Nephron (organoid): ENCODE results near the gene SKAP2.

Experiments used
- H3K27ac Mint-ChIP-seq, 3 experiments: 2 replicates each; pipeline ENCODE4 v1.8.0; 2020; ENCODE audit warnings: mixed read lengths in 3 of 3, mild to moderate bottlenecking in 2 of 3, moderate library complexity in 1 of 3
- H3K27me3 Mint-ChIP-seq: 2 replicates; pipeline ENCODE4 v1.8.0; 2021; ENCODE audit warnings: low read depth, mild to moderate bottlenecking, moderate library complexity, mixed read lengths
- H3K36me3 Mint-ChIP-seq: 2 replicates; pipeline ENCODE4 v1.8.0; 2020; ENCODE audit warnings: low read depth, mixed read lengths
- H3K4me1 Mint-ChIP-seq: 2 replicates; pipeline ENCODE4 v1.8.0; 2020; ENCODE audit warnings: mixed read lengths
- H3K4me3 Mint-ChIP-seq, 3 experiments: 2 replicates each; pipeline ENCODE4 v1.8.0; 2020; ENCODE audit warnings: mild to moderate bottlenecking in 3 of 3, mixed read lengths in 3 of 3, moderate library complexity in 2 of 3
- H3K9me3 Mint-ChIP-seq: 2 replicates; pipeline ENCODE4 v1.8.0; 2020; ENCODE audit warnings: mixed read lengths
- TF ChIP-seq, protein P1 (sequence below), 3 experiments: fragments of 200-600 bp; sonication (generic); IDR thresholded peaks; one replicate each; pipeline ENCODE4 v1.5.0; 2021; ENCODE audit warnings: antibody characterized with exemption in 3 of 3; ENCODE audit not compliant: unreplicated experiment in 3 of 3

The SKAP2 gene

DNA sequence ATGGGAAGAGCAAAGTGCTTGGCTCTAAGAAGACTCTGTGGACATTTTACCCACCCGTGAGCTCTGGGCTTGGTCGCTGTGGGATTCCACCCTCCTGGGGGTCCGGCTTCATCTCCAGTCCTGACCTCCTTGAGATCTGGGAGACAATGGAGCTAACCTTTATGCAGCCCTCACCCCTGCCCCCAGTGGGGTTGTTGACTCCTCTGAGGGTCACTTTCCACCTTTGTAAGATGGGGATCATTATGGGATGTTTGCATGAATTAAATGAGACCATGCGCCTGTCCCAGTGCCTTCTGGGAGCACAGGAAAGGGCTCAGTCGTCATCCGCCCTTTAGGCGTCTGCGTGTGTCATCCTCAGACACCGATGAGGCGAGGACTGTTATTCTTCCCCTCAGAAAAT, 237.2 kb downstream of the SKAP2 start:
- Mint-ChIP-seq H3K27me3 (peaks cover 27% of the 10 kb centered on the region), H3K36me3 (no peaks in the 10 kb centered on the region), H3K9me3 (no peaks in the 10 kb centered on the region), H3K27ac (no peak overlapping the region), H3K4me3 (no peak overlapping the region), H3K4me1 (no peaks in the 10 kb centered on the region)
- TF ChIP-seq, protein P1, sequence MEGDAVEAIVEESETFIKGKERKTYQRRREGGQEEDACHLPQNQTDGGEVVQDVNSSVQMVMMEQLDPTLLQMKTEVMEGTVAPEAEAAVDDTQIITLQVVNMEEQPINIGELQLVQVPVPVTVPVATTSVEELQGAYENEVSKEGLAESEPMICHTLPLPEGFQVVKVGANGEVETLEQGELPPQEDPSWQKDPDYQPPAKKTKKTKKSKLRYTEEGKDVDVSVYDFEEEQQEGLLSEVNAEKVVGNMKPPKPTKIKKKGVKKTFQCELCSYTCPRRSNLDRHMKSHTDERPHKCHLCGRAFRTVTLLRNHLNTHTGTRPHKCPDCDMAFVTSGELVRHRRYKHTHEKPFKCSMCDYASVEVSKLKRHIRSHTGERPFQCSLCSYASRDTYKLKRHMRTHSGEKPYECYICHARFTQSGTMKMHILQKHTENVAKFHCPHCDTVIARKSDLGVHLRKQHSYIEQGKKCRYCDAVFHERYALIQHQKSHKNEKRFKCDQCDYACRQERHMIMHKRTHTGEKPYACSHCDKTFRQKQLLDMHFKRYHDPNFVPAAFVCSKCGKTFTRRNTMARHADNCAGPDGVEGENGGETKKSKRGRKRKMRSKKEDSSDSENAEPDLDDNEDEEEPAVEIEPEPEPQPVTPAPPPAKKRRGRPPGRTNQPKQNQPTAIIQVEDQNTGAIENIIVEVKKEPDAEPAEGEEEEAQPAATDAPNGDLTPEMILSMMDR (IDR thresholded peaks at IDR 0.05; ENCODE audit: unreplicated experiment in 3 of 3): no peak

GRCh38 chr7:26626687-26627086, 237.7 kb downstream of the SKAP2 start:
- Mint-ChIP-seq H3K4me1 (no peaks in the 10 kb centered on the region), H3K36me3 (no peaks in the 10 kb centered on the region), H3K9me3 (no peaks in the 10 kb centered on the region), H3K27ac (no peak overlapping the region), H3K27me3 (peaks cover 24% of the 10 kb centered on the region), H3K4me3 (no peak overlapping the region)
- TF ChIP-seq, protein P1 (IDR thresholded peaks at IDR 0.05; ENCODE audit: unreplicated experiment in 3 of 3): no peak

DNA sequence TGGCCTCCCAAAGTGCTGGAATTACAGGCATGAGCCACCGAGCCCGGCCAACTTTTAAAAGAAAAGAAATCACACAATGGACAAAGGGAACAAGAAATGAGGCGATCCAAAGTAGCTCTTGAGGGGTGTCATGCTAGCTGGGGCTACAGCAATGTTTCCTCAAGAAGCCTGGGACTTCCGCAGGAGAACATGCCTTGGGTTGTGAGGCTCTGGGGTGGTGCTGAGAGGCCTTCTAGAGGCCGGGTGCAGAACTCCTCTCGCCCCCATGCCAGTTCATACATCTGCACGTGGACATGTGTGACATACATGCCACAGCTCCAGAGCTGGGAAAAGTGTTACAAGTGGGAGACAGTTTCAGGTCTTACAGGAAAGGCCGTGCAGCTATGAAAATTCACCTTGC, 238.2 kb downstream of the SKAP2 start:
- H3K27me3 Mint-ChIP-seq: peaks cover 22% of the 10 kb centered on the region
- no peaks in the 10 kb centered on the region for H3K9me3 Mint-ChIP-seq
- H3K27ac Mint-ChIP-seq: no peak overlapping the region
- no peaks in the 10 kb centered on the region for H3K36me3 Mint-ChIP-seq
- TF ChIP-seq, protein P1 (IDR thresholded peaks at IDR 0.05; ENCODE audit: unreplicated experiment in 3 of 3): no peak
- no peak overlapping the region for H3K4me3 Mint-ChIP-seq
- no peaks in the 10 kb centered on the region for H3K4me1 Mint-ChIP-seq

GRCh38 chr7:26625286-26625685, 239.1 kb downstream of the SKAP2 start:
- Mint-ChIP-seq H3K36me3 (no peaks in the 10 kb centered on the region), H3K9me3 (no peaks in the 10 kb centered on the region), H3K4me3 (no peak overlapping the region), H3K4me1 (no peaks in the 10 kb centered on the region), H3K27ac (no peak overlapping the region), H3K27me3 (peaks cover 29% of the 10 kb centered on the region)
- TF ChIP-seq, protein P1 (IDR thresholded peaks at IDR 0.05; ENCODE audit: unreplicated experiment in 3 of 3): no peak

- no peaks in the 10 kb centered on the region for H3K9me3 Mint-ChIP-seq
- H3K4me1 Mint-ChIP-seq: no peaks in the 10 kb centered on the region
- no peaks in the 10 kb centered on the region for H3K36me3 Mint-ChIP-seq
- H3K4me3 Mint-ChIP-seq: no peak overlapping the region
- H3K27me3 Mint-ChIP-seq: peaks cover 29% of the 10 kb centered on the region
- TF ChIP-seq, protein P1 (IDR thresholded peaks at IDR 0.05; ENCODE audit: unreplicated experiment in 3 of 3): no peak
- H3K27ac Mint-ChIP-seq: no peak overlapping the region
Observed at GRCh38 chr7:26624839-26625238, 239.6 kb downstream of the SKAP2 start.

DNA sequence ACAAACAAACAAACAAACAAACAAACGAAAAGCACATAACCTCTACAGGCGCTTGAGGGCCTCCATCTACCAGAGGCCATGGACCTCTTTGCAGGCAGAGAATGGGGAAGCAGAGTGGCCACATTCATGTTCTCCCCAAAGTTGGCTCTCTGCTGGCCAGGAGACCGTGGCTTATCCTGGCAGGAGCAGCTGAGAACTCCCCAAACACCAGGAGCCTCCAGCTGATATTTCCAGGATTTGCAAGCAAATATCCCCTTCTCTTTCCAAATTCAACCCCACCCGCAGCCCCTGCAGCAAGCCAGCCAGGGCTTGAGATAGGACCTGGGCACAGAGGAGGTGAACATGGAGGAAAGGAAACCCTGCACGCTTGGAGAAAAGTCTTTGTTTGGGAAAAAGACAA, 240.0 kb downstream of the SKAP2 start:
- no peak overlapping the region for H3K27ac Mint-ChIP-seq
- TF ChIP-seq, protein P1 (IDR thresholded peaks at IDR 0.05; ENCODE audit: unreplicated experiment in 3 of 3): no peak
- H3K4me3 Mint-ChIP-seq: no peak overlapping the region
- H3K4me1 Mint-ChIP-seq: no peaks in the 10 kb centered on the region
- peaks cover 25% of the 10 kb centered on the region for H3K27me3 Mint-ChIP-seq
- H3K36me3 Mint-ChIP-seq: no peaks in the 10 kb centered on the region
- H3K9me3 Mint-ChIP-seq: no peaks in the 10 kb centered on the region
